ENCODE data around the gene BPIFB6.

BPIFB6 gene

GRCh38 chr20:33064572-33065287 lies 33.3 kb downstream of the BPIFB6 start:
- no peak overlapping the region for H3K4me3 ChIP-seq (ENCODE audit: low read depth, low read length)
- DNase-seq (ENCODE audit: low read depth) = no peak
- TF ChIP-seq CTCF (IDR thresholded peaks at IDR 0.05; ENCODE audit: insufficient read depth, low read depth, low read length, missing control alignments) = no peak

GRCh38 chr20:33065785-33066184 lies 34.3 kb downstream of the BPIFB6 start:
- no peak overlapping the region for H3K4me3 ChIP-seq (ENCODE audit: low read depth, low read length)
- no peak for DNase-seq (ENCODE audit: low read depth)
- no peak for TF ChIP-seq CTCF (IDR thresholded peaks at IDR 0.05; ENCODE audit: insufficient read depth, low read depth, low read length, missing control alignments)

GRCh38 chr20:33067806-33068205 lies 36.4 kb downstream of the BPIFB6 start:
- TF ChIP-seq CTCF (IDR thresholded peaks at IDR 0.05; ENCODE audit: insufficient read depth, low read depth, low read length, missing control alignments) = no peak
- no peak for DNase-seq (ENCODE audit: low read depth)
- H3K4me3 ChIP-seq (ENCODE audit: low read depth, low read length) = no peak overlapping the region

- H3K4me3 ChIP-seq (ENCODE audit: low read depth, low read length) = no peak overlapping the region
- DNase-seq (ENCODE audit: low read depth) = no peak
- no peak for TF ChIP-seq CTCF (IDR thresholded peaks at IDR 0.05; ENCODE audit: insufficient read depth, low read depth, low read length, missing control alignments)
Observed at GRCh38 chr20:33068251-33068939, 36.9 kb downstream of the BPIFB6 start.

- no peak for DNase-seq (ENCODE audit: low read depth)
- no peak overlapping the region for H3K4me3 ChIP-seq (ENCODE audit: low read depth, low read length)
- no peak for TF ChIP-seq CTCF (IDR thresholded peaks at IDR 0.05; ENCODE audit: insufficient read depth, low read depth, low read length, missing control alignments)
Observed at GRCh38 chr20:33069673-33070072, 38.2 kb downstream of the BPIFB6 start.

GRCh38 chr20:33070111-33071053 lies 38.9 kb downstream of the BPIFB6 start:
- H3K4me3 ChIP-seq (ENCODE audit: low read depth, low read length) = no peak overlapping the region
- no peak for TF ChIP-seq CTCF (IDR thresholded peaks at IDR 0.05; ENCODE audit: insufficient read depth, low read depth, low read length, missing control alignments)
- no peak for DNase-seq (ENCODE audit: low read depth)
